ENCODE measurements around the gene FGFR3.

FGFR3 gene

DNA sequence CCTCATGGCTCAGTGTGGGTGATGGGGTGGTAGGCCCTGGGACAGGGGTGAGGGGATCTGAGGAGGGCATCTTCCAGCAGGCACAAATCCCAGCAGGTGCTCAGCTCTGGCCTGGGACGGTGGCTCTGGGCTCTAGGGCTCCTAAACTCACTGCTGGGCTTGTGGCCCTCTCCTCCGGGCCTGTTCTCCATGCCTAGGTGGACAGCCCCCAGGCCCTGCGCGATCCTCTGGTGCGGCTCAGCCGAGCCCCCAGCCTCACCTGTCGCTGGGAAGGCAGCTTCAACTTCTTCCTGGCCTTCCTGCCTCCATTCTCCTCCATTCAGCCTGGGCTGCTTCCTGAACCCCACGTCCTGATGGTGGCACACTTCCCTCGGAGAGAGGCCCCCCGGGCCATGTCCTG, 19.3 kb upstream of the FGFR3 start:
- Histone ChIP-seq H3K9ac (ENCODE audit: low read length) (no peak overlapping the region), H3K27ac (ENCODE audit: low read length) (no peak overlapping the region), H3K4me3 (ENCODE audit: low read length) (no peak overlapping the region), H3K4me1 (ENCODE audit: low read length) (no peaks in the 10 kb centered on the region), H3K9me2 (replicated peaks; ENCODE audit: insufficient read depth, low read length) (no peaks in the 10 kb centered on the region), H3K9me3 (replicated peaks; ENCODE audit: insufficient read depth, low read length) (no peaks in the 10 kb centered on the region), H2AFZ (ENCODE audit: low read length) (no peak overlapping the region), H3K36me3 (replicated peaks; ENCODE audit: insufficient read depth, low read length) (no peaks in the 10 kb centered on the region), H3F3A (ENCODE audit: insufficient read depth, low read length) (no peaks in the 10 kb centered on the region), H3K79me2 (ENCODE audit: low read length) (no peaks in the 10 kb centered on the region), H4K20me1 (ENCODE audit: insufficient read depth, low read length) (no peaks in the 10 kb centered on the region), H3K27me3 (replicated peaks; ENCODE audit: insufficient read depth, low read length) (peaks cover 97% of the 10 kb centered on the region), H3K4me2 (ENCODE audit: low read depth, low read length) (no peak overlapping the region)
- DNase-seq = no peak
- TF ChIP-seq EZH2phosphoT487 (IDR thresholded peaks at IDR 0.05; ENCODE audit: low read length) (no peak), EZH2 (optimal IDR thresholded peaks at IDR 0.05; ENCODE audit: low read depth, low read length) (no peak)
- TF ChIP-seq, protein P1, sequence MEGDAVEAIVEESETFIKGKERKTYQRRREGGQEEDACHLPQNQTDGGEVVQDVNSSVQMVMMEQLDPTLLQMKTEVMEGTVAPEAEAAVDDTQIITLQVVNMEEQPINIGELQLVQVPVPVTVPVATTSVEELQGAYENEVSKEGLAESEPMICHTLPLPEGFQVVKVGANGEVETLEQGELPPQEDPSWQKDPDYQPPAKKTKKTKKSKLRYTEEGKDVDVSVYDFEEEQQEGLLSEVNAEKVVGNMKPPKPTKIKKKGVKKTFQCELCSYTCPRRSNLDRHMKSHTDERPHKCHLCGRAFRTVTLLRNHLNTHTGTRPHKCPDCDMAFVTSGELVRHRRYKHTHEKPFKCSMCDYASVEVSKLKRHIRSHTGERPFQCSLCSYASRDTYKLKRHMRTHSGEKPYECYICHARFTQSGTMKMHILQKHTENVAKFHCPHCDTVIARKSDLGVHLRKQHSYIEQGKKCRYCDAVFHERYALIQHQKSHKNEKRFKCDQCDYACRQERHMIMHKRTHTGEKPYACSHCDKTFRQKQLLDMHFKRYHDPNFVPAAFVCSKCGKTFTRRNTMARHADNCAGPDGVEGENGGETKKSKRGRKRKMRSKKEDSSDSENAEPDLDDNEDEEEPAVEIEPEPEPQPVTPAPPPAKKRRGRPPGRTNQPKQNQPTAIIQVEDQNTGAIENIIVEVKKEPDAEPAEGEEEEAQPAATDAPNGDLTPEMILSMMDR (IDR thresholded peaks at IDR 0.05; ENCODE audit: low read length) = no peak

DNA sequence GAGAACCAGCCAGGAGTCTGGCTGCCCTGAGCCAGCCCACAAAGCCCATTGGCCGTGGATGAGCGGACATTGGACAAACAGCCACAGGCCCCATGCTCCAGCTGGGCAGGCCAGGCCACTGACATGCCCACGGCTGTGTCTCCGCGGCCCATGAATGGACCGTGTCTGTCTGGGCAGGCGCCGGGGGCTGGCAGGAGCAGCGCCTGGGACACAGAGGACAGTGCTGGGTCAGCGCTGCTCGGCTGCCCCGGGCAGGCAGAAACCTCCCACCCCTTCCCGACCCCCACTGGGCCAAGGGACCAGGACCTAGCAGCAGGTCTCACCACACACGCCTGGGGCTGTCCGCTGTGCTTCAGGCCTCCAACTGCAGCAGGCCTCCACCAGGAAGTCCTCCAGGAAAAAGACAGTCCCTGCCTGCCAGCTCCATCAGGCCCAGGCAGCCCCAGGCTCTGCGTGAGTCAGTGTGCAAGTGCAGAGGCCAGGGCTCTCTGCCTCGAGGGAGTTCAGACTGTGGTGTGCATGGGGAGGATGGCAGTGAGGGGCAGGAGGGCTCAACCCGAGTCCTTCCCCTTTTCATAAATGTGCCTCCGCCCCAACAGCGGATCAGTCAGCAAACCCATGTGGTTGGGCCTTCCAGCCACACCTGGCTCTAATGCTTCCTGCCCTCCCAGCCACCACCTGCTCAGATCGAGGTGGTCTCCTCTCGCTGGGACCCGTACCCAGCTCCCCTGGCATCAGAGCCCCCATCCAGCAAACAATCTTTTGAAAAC, 17.2 kb upstream of the FGFR3 start:
- H3F3A ChIP-seq (ENCODE audit: insufficient read depth, low read length) = no peaks in the 10 kb centered on the region
- no peaks in the 10 kb centered on the region for H3K9me3 ChIP-seq (replicated peaks; ENCODE audit: insufficient read depth, low read length)
- peaks cover 95% of the 10 kb centered on the region for H3K27me3 ChIP-seq (replicated peaks; ENCODE audit: insufficient read depth, low read length)
- no peaks in the 10 kb centered on the region for H3K9me2 ChIP-seq (replicated peaks; ENCODE audit: insufficient read depth, low read length)
- no peak overlapping the region for H3K4me2 ChIP-seq (ENCODE audit: low read depth, low read length)
- no peak overlapping the region for H2AFZ ChIP-seq (ENCODE audit: low read length)
- no peaks in the 10 kb centered on the region for H3K36me3 ChIP-seq (replicated peaks; ENCODE audit: insufficient read depth, low read length)
- no peaks in the 10 kb centered on the region for H3K79me2 ChIP-seq (ENCODE audit: low read length)
- H3K4me1 ChIP-seq (ENCODE audit: low read length) = no peaks in the 10 kb centered on the region
- no peak for TF ChIP-seq EZH2phosphoT487 (IDR thresholded peaks at IDR 0.05; ENCODE audit: low read length)
- no peak for TF ChIP-seq EZH2 (optimal IDR thresholded peaks at IDR 0.05; ENCODE audit: low read depth, low read length)
- TF ChIP-seq, protein P1 (IDR thresholded peaks at IDR 0.05; ENCODE audit: low read length) = no peak
- no peak for DNase-seq
- no peak overlapping the region for H3K4me3 ChIP-seq (ENCODE audit: low read length)
- no peak overlapping the region for H3K9ac ChIP-seq (ENCODE audit: low read length)
- H4K20me1 ChIP-seq (ENCODE audit: insufficient read depth, low read length) = no peaks in the 10 kb centered on the region
- H3K27ac ChIP-seq (ENCODE audit: low read length) = no peak overlapping the region

DNA sequence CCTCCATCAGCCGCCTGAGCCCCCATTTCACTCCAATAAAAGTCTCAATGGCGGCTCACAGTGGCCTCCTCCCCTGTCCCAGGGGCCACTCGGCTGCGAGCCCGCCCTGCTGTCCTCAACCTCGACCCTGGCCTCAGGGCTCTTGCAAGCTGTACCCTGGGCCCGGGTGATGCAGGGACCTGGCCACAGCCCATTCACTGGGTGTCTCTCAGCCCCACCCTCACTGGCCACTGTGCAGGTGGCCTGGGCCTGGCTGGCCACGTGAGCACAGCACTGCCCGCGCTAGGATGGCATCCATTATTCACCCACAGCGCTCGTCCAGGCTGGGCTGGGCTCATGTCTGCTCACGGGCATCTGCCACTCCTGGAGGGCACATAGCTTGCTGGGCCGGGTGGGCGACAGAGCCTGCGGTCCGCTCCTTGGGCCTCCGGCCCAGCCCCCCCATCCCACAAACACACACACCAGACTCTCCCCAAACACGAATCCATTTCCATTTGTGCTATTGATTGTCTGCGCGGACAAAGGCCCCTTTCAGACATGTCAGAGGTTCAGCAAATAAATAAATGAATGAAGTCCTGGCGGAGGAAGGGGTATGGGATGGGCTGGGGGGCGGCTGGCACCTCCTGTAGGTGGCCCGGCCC, 16.5 kb upstream of the FGFR3 start:
- H3K9me3 ChIP-seq (replicated peaks; ENCODE audit: insufficient read depth, low read length) = no peaks in the 10 kb centered on the region
- no peaks in the 10 kb centered on the region for H3K36me3 ChIP-seq (replicated peaks; ENCODE audit: insufficient read depth, low read length)
- H3K9ac ChIP-seq (ENCODE audit: low read length) = no peak overlapping the region
- TF ChIP-seq, protein P1 (IDR thresholded peaks at IDR 0.05; ENCODE audit: low read length) = no peak
- no peak for TF ChIP-seq EZH2 (optimal IDR thresholded peaks at IDR 0.05; ENCODE audit: low read depth, low read length)
- no peak for TF ChIP-seq EZH2phosphoT487 (IDR thresholded peaks at IDR 0.05; ENCODE audit: low read length)
- no peak for DNase-seq
- H2AFZ ChIP-seq (ENCODE audit: low read length) = no peak overlapping the region
- no peak overlapping the region for H3K4me3 ChIP-seq (ENCODE audit: low read length)
- no peaks in the 10 kb centered on the region for H3K9me2 ChIP-seq (replicated peaks; ENCODE audit: insufficient read depth, low read length)
- peaks cover 94% of the 10 kb centered on the region for H3K27me3 ChIP-seq (replicated peaks; ENCODE audit: insufficient read depth, low read length)
- no peak overlapping the region for H3K4me2 ChIP-seq (ENCODE audit: low read depth, low read length)
- no peaks in the 10 kb centered on the region for H3K79me2 ChIP-seq (ENCODE audit: low read length)
- H3K4me1 ChIP-seq (ENCODE audit: low read length) = no peaks in the 10 kb centered on the region
- H3K27ac ChIP-seq (ENCODE audit: low read length) = no peak overlapping the region
- no peaks in the 10 kb centered on the region for H3F3A ChIP-seq (ENCODE audit: insufficient read depth, low read length)
- no peaks in the 10 kb centered on the region for H4K20me1 ChIP-seq (ENCODE audit: insufficient read depth, low read length)
